ENCODE results near the gene AP1S2.

- TF ChIP-seq, protein P1, sequence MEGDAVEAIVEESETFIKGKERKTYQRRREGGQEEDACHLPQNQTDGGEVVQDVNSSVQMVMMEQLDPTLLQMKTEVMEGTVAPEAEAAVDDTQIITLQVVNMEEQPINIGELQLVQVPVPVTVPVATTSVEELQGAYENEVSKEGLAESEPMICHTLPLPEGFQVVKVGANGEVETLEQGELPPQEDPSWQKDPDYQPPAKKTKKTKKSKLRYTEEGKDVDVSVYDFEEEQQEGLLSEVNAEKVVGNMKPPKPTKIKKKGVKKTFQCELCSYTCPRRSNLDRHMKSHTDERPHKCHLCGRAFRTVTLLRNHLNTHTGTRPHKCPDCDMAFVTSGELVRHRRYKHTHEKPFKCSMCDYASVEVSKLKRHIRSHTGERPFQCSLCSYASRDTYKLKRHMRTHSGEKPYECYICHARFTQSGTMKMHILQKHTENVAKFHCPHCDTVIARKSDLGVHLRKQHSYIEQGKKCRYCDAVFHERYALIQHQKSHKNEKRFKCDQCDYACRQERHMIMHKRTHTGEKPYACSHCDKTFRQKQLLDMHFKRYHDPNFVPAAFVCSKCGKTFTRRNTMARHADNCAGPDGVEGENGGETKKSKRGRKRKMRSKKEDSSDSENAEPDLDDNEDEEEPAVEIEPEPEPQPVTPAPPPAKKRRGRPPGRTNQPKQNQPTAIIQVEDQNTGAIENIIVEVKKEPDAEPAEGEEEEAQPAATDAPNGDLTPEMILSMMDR (conservative IDR thresholded peaks at IDR 0.05; ENCODE audit: low read length), result no peak
- no peak for TF ChIP-seq EZH2phosphoT487 (IDR thresholded peaks at IDR 0.05; ENCODE audit: borderline replicate concordance)
Observed at GRCh38 chrX:15790769-15791290, 63.8 kb downstream of the AP1S2 start.

All from Loucy (cell line).